Measurements from ENCODE around the gene HOXA10.

The HOXA10 gene

DNA sequence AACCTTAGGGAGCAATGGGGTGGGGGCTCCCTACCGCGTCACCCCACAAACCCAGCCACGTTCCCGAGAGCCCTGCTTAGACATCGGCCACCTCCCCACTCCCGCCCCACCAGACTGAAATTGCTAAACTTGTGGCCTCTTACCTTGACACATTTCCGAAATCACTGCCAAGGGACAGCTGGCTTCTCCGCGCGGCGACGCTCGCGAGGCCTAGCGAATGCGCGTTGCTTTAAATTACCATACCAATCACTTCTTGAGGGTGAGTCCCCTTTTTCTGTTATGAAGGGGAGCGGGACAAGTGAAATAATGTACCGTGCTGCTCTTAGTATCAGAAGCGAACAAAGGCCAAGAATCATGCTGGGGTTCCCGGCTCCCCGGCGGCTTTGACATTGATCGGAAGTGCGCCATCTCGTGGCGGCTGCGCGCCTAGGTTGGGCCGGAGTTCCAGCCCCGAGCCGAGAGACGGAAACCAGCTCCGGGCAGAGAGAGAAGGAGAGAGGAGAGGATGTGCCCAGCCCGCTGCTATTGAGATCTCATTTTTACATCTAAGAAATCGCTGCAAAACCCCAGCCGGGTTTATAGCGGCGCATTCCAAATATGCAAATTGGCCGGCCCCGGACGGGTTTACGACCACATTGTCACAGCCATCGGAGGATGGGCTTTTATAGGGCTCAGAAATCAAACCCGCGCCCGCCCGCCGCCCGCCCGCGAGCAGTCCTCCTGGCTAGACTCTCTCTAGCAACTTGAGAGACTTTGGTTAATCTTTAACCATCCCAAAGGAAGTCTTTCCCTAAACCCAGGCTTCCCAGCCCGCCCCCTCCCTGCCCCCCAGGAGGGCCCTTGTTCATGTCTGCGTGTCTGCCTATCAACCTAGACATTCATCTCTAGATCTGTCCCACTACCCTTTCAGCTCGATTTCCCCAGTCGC, 5.6 kb upstream of the HOXA10 start:
- peak; percentile 82 for DNase-seq (ENCODE audit: low spot score)

GRCh38 chr7:27179030-27179429, 4.9 kb upstream of the HOXA10 start:
- no peak for DNase-seq (ENCODE audit: low spot score)

More for the DNA sequence above, 5.6 kb upstream of the HOXA10 start:
- TF ChIP-seq, protein P1, sequence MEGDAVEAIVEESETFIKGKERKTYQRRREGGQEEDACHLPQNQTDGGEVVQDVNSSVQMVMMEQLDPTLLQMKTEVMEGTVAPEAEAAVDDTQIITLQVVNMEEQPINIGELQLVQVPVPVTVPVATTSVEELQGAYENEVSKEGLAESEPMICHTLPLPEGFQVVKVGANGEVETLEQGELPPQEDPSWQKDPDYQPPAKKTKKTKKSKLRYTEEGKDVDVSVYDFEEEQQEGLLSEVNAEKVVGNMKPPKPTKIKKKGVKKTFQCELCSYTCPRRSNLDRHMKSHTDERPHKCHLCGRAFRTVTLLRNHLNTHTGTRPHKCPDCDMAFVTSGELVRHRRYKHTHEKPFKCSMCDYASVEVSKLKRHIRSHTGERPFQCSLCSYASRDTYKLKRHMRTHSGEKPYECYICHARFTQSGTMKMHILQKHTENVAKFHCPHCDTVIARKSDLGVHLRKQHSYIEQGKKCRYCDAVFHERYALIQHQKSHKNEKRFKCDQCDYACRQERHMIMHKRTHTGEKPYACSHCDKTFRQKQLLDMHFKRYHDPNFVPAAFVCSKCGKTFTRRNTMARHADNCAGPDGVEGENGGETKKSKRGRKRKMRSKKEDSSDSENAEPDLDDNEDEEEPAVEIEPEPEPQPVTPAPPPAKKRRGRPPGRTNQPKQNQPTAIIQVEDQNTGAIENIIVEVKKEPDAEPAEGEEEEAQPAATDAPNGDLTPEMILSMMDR (IDR thresholded peaks at IDR 0.05; ENCODE audit: extremely low read depth, missing control alignments) = peak; percentile 63

DNA sequence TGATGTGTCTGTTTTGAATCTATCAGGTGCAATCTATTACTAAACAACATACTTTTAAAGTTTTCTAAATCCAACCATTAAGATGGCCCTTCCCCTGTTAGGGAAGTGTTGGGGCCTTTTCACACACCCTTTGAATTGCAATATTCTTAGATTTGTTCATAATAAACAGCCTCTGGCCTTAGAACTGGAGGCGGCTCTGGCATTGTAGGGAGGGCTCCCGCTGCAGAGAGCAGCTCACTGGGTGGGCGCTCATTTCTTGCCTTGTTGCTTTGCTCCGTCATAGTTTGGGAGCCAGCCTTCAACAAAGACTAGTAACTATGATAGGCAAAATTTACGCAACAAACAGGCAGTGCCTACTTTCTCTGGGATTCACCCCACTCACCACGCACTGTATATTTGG, 4.2 kb upstream of the HOXA10 start:
- TF ChIP-seq, protein P1 (IDR thresholded peaks at IDR 0.05; ENCODE audit: extremely low read depth, missing control alignments) = no peak
- DNase-seq (ENCODE audit: low spot score) = no peak

More at GRCh38 chr7:27179030-27179429, 4.9 kb upstream of the HOXA10 start:
- TF ChIP-seq, protein P1 (IDR thresholded peaks at IDR 0.05; ENCODE audit: extremely low read depth, missing control alignments) = no peak

DNA sequence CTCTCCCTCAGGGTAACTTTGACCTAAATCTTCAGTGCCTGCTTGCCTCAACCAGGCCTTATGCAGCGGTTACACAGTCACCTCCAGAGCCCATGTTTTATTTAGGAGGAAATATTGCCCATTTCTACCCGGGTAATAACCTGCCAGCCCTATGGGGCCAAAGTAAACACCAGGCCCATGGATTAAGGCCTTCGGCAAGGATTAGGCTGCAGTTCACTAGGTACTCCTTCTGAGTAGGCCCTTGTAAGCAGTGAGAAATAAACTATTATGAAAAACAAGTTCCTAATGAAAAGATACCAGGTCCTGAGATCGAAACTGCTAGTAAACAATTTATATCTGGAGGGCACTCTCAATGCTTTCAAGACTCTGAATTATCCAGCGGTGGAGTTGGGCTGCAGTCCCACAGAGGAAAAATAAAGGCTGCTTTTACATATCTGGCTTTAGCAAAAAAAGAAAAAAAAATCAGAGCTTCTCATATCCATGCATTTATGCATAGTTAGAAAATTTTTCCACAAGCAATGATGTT, 3.7 kb upstream of the HOXA10 start:
- DNase-seq (ENCODE audit: low spot score) = no peak
- TF ChIP-seq, protein P1 (IDR thresholded peaks at IDR 0.05; ENCODE audit: extremely low read depth, missing control alignments) = no peak

DNA sequence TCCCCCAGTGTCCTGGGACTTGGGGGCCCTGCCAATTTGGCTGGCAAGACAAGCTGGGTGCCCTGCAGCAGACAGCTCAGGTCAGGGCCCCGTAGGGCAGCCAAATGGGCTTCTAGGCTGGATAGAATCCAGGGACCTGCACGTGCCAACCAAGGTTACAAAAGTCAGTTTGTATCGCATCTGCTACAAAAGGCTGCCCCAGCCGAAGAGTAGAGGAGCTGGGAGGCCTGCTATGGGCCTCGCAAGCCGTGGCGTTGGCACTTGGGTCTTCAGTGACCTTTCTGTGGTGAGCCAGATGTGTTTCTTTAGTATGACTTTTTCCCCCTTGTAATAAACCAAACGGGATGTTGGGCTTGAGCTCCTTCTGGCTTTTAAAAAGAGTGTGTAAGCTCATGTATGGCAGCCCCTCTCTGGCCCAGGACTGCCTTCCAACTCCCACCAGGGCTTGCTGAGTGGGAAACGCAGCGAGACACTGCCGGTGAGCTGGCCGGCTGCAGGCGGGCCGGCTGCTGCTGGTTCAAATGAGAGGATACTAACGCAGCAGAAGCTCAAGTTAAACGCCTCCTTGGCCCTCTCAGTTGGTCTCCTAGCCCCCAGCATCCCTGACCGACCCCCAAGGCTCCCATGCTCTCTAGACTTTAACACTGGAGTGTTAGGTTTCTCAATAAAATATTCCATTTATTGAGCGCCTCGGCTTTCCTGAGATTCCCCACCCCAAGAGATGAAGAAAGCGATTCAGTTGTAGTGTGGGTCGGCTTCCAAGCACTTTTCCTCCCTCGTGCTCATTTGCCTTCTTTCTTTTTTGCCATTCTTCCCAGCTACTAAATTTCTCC, 3.1 kb upstream of the HOXA10 start:
- TF ChIP-seq, protein P1 (IDR thresholded peaks at IDR 0.05; ENCODE audit: extremely low read depth, missing control alignments) = no peak
- no peak for DNase-seq (ENCODE audit: low spot score)

DNA sequence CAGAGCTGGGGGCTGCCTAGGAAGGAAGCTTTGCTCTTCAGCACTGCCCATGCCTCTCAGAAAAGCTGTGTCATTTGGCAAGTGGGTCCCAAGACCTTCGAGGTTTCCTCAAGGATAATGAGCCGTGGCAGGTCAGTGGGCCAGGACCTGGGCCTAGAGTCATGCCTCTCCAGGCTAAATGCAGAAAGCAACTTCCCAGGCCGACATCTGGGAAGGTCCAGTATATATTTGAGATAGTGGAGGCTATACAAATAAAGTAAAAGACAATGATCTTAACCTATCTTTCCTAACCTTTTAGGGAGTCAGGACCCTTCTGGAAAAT, 2.4 kb upstream of the HOXA10 start:
- TF ChIP-seq, protein P1 (IDR thresholded peaks at IDR 0.05; ENCODE audit: extremely low read depth, missing control alignments) = no peak

More for the DNA sequence above, 2.4 kb upstream of the HOXA10 start:
- no peak for DNase-seq (ENCODE audit: low spot score)

Measured in GM20000 (cell line).